HepG2 (cell line): Measurements from ENCODE around the gene RAB30. TPM values are rescaled to one million over a fixed set of nuclear protein-coding genes. Genes with fewer than 3 reads are reported as not detected.

Source experiments
- ARNT2 ChIP-seq: sonication (generic); formaldehyde crosslinking; IDR thresholded peaks from 2 replicates; pipeline ENCODE4 v1.8.0; 2022; ENCODE audit warnings: mild to moderate bottlenecking, low read depth, missing genetic modification reagents, moderate library complexity
- DNMT3B ChIP-seq: conservative IDR thresholded peaks from 2 replicates; pipeline ENCODE4 v1.6.1; 2016; ENCODE audit warnings: missing biosample characterization, control low read depth
- ELF1 ChIP-seq: sonication (generic); formaldehyde crosslinking; IDR thresholded peaks from 2 replicates; pipeline ENCODE4 v1.4.0; 2020; ENCODE audit warnings: missing genetic modification reagents
- HDAC1 ChIP-seq: sonication (generic); formaldehyde crosslinking; IDR thresholded peaks from 2 replicates; pipeline ENCODE4 v1.5.1; 2020; ENCODE audit warnings: mild to moderate bottlenecking, missing genetic modification reagents
- HDAC2 ChIP-seq: sonication (generic); formaldehyde crosslinking; IDR thresholded peaks from 2 replicates; pipeline ENCODE4 v1.4.0; 2020; ENCODE audit warnings: missing genetic modification reagents
- KLF12 ChIP-seq: sonication (generic); formaldehyde crosslinking; IDR thresholded peaks from 2 replicates; pipeline ENCODE4 v1.4.0; 2020; ENCODE audit warnings: missing genetic modification reagents, borderline replicate concordance
- NFE2L1 ChIP-seq: sonication (generic); formaldehyde crosslinking; IDR thresholded peaks from 2 replicates; pipeline ENCODE4 v1.4.0; 2020; ENCODE audit warnings: missing genetic modification reagents, mild to moderate bottlenecking, borderline replicate concordance
- PHF21A ChIP-seq: sonication (generic); formaldehyde crosslinking; IDR thresholded peaks from 2 replicates; pipeline ENCODE4 v1.5.0; 2020; ENCODE audit warnings: mild to moderate bottlenecking, missing genetic modification reagents
- RBFOX2 ChIP-seq: fragments of 200-400 bp; formaldehyde crosslinking; IDR thresholded peaks from 2 replicates; pipeline ENCODE4 v1.6.1; 2017; ENCODE audit warnings: low read depth, mild to moderate bottlenecking, low read length
- SOX5 ChIP-seq: IDR thresholded peaks from 2 replicates; pipeline ENCODE4 v1.6.1; 2016; ENCODE audit warnings: borderline replicate concordance
- SRSF1 ChIP-seq: fragments of 200-400 bp; formaldehyde crosslinking; optimal IDR thresholded peaks from 2 replicates; pipeline ENCODE3; 2017; ENCODE audit warnings: mild to moderate bottlenecking, low read depth, low read length, moderate library complexity
- TCF12 ChIP-seq, 2 experiments: fragments of 450-650 bp in 1 of 2; sonication (generic) in 1 of 2; formaldehyde crosslinking in 1 of 2; IDR thresholded peaks; 2 replicates each; pipeline versions ENCODE4 v1.6.1 to v1.8.0; 2017 to 2022; ENCODE audit warnings: antibody characterized with exemption in 1 of 2, mild to moderate bottlenecking in 1 of 2, missing genetic modification reagents in 1 of 2, moderate library complexity in 1 of 2
- U2AF2 ChIP-seq: fragments of 200-400 bp; formaldehyde crosslinking; IDR thresholded peaks from 2 replicates; pipeline ENCODE4 v1.6.1; 2017; ENCODE audit warnings: low read depth, mild to moderate bottlenecking, low read length
- ZBTB8A ChIP-seq: sonication (generic); formaldehyde crosslinking; IDR thresholded peaks from 2 replicates; pipeline ENCODE4 v1.4.0; 2020; ENCODE audit warnings: mild to moderate bottlenecking, low read depth, missing genetic modification reagents, borderline replicate concordance
- ZFP36L1 ChIP-seq: sonication (generic); formaldehyde crosslinking; IDR thresholded peaks from 2 replicates; pipeline ENCODE4 v1.8.0; 2022; ENCODE audit warnings: mild to moderate bottlenecking, missing genetic modification reagents, moderate library complexity
- ZNF136 ChIP-seq: sonication (generic); formaldehyde crosslinking; IDR thresholded peaks from 2 replicates; pipeline ENCODE4 v1.8.1; 2022; ENCODE audit warnings: low read depth, mild to moderate bottlenecking, moderate library complexity, missing genetic modification reagents
- ZNF24 ChIP-seq: fragments of 450-650 bp; IDR thresholded peaks from 2 replicates; pipeline ENCODE4 v1.6.1; 2017; ENCODE audit warnings: antibody characterized with exemption, mild to moderate bottlenecking
- ZNF329 ChIP-seq: sonication (generic); formaldehyde crosslinking; IDR thresholded peaks from 2 replicates; pipeline ENCODE4 v1.9.0; 2021; ENCODE audit warnings: low read depth, mild to moderate bottlenecking, missing genetic modification reagents
- ZNF350 ChIP-seq: sonication (generic); formaldehyde crosslinking; IDR thresholded peaks from 2 replicates; pipeline ENCODE4 v1.4.0; 2020; ENCODE audit warnings: mild to moderate bottlenecking, low read depth, missing genetic modification reagents, borderline replicate concordance
- ZNF605 ChIP-seq: sonication (generic); formaldehyde crosslinking; IDR thresholded peaks from 2 replicates; pipeline ENCODE4 v1.8.0; 2022; ENCODE audit warnings: mild to moderate bottlenecking, missing genetic modification reagents
- ZNF644 ChIP-seq: IDR thresholded peaks from 2 replicates; pipeline ENCODE4 v1.6.1; 2016; ENCODE audit warnings: low read depth
- ZNF672 ChIP-seq: sonication (generic); formaldehyde crosslinking; IDR thresholded peaks from 2 replicates; pipeline ENCODE4 v1.8.1; 2022; ENCODE audit warnings: missing genetic modification reagents
- ZNF749 ChIP-seq: sonication (generic); formaldehyde crosslinking; IDR thresholded peaks from 2 replicates; pipeline ENCODE4 v1.8.0; 2022; ENCODE audit warnings: mild to moderate bottlenecking, missing genetic modification reagents, moderate library complexity, borderline replicate concordance
- ZNF761 ChIP-seq: sonication (generic); formaldehyde crosslinking; conservative IDR thresholded peaks from 2 replicates; pipeline ENCODE4 v1.4.0; 2020; ENCODE audit warnings: mild to moderate bottlenecking, missing genetic modification reagents
- ZNF777 ChIP-seq: sonication (generic); formaldehyde crosslinking; IDR thresholded peaks from 2 replicates; pipeline ENCODE4 v1.4.0; 2020; ENCODE audit warnings: missing genetic modification reagents
- ZSCAN20 ChIP-seq: sonication (generic); formaldehyde crosslinking; IDR thresholded peaks from 2 replicates; pipeline ENCODE4 v1.4.0; 2020; ENCODE audit warnings: missing genetic modification reagents, mild to moderate bottlenecking, borderline replicate concordance
- polyA plus RNA-seq, 8 experiments: library from polyadenylated mRNA; depleted of rRNA in 3 of 8; stranded (reverse) in 7 of 8; unstranded in 1 of 8; fragments of >200 nt; fragmentation: Illumina TruSeq in 4 of 8; extraction: Trizol in 4 of 8; gene quantifications; 2 replicates each; pipeline versions ENCODE4 v1.2.1 to v1.2.3, GENCODE V29; 2011 to 2016; ENCODE audit warnings: low read depth in 4 of 8, missing spikeins in 1 of 8, mixed read lengths in 1 of 8; ENCODE audit not compliant: insufficient read depth in 1 of 8
- total RNA-seq, 5 experiments: library from RNA; depleted of rRNA; stranded (reverse); fragments of >200 nt; fragmentation: Illumina TruSeq; extraction: Trizol; gene quantifications; 2 replicates each; pipeline ENCODE4 v1.2.3, GENCODE V29; 2016; ENCODE audit warnings: low read depth in 1 of 5
- TF ChIP-seq, protein P1 (sequence below): sonication (generic); formaldehyde crosslinking; IDR thresholded peaks from 2 replicates; pipeline ENCODE4 v1.4.0; 2020; ENCODE audit warnings: mild to moderate bottlenecking, missing genetic modification reagents
- TF ChIP-seq, protein P2 (sequence below): sonication (generic); formaldehyde crosslinking; conservative IDR thresholded peaks from 2 replicates; pipeline ENCODE4 v1.4.0; 2020; ENCODE audit warnings: mild to moderate bottlenecking, missing genetic modification reagents, moderate library complexity
- TF ChIP-seq, protein P3 (sequence below): sonication (generic); formaldehyde crosslinking; IDR thresholded peaks from 2 replicates; pipeline ENCODE4 v1.8.1; 2023; ENCODE audit warnings: mild to moderate bottlenecking, missing genetic modification reagents

The RAB30 gene
- total and polyA plus RNA-seq, 2 of the 13 experiments (the other 11 are each of a cell fraction or from before 2014, with no cell fraction given): 3.7 to 5.0 TPM

DNA sequence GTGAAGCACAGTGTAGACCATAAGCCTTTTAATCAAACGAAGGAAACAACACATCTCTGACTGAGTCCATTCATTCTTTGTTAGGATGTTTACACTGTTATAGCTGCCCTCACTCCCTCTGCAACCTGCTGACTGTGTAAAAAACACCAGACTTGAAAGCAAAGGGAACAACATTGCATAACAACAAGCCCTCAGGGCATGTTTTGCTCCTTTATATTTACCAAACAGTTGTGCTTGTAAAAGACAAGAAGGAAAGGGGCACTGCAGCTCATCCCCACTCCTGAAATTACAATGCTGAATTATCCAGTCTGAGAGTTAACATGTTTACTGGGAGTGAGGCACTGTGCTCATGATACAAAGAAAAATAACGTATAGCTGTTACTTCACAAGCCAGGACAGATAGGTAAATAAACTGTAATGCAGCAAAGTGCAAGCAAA, 46.4 kb downstream of the RAB30 start (continued):
- no peak for TF ChIP-seq ZNF605
- TF ChIP-seq PHF21A (CRISPR knock-in tag): no peak
- TF ChIP-seq, protein P1, sequence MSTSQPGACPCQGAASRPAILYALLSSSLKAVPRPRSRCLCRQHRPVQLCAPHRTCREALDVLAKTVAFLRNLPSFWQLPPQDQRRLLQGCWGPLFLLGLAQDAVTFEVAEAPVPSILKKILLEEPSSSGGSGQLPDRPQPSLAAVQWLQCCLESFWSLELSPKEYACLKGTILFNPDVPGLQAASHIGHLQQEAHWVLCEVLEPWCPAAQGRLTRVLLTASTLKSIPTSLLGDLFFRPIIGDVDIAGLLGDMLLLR (CRISPR knock-in tag): no peak
- TF ChIP-seq ELF1 (CRISPR knock-in tag): no peak
- TF ChIP-seq ZNF329 (CRISPR knock-in tag): no peak
- TF ChIP-seq HDAC1 (CRISPR knock-in tag): 0 out of 2 replicates have a peak, but pooled peaks have one; percentile 13
- no peak for TF ChIP-seq NFE2L1 (CRISPR knock-in tag)
- TF ChIP-seq ZNF749 (CRISPR knock-in tag): no peak
- 0 out of 2 replicates have a peak, but pooled peaks have one; percentile 27 for TF ChIP-seq HDAC2 (CRISPR knock-in tag)
- TF ChIP-seq, protein P2, sequence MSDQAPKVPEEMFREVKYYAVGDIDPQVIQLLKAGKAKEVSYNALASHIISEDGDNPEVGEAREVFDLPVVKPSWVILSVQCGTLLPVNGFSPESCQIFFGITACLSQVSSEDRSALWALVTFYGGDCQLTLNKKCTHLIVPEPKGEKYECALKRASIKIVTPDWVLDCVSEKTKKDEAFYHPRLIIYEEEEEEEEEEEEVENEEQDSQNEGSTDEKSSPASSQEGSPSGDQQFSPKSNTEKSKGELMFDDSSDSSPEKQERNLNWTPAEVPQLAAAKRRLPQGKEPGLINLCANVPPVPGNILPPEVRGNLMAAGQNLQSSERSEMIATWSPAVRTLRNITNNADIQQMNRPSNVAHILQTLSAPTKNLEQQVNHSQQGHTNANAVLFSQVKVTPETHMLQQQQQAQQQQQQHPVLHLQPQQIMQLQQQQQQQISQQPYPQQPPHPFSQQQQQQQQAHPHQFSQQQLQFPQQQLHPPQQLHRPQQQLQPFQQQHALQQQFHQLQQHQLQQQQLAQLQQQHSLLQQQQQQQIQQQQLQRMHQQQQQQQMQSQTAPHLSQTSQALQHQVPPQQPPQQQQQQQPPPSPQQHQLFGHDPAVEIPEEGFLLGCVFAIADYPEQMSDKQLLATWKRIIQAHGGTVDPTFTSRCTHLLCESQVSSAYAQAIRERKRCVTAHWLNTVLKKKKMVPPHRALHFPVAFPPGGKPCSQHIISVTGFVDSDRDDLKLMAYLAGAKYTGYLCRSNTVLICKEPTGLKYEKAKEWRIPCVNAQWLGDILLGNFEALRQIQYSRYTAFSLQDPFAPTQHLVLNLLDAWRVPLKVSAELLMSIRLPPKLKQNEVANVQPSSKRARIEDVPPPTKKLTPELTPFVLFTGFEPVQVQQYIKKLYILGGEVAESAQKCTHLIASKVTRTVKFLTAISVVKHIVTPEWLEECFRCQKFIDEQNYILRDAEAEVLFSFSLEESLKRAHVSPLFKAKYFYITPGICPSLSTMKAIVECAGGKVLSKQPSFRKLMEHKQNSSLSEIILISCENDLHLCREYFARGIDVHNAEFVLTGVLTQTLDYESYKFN (CRISPR knock-in tag): peak; percentile 80
- no peak for TF ChIP-seq TCF12 (IDR thresholded peaks at IDR 0.05)
- TF ChIP-seq TCF12 (CRISPR knock-in tag; IDR thresholded peaks at IDR 0.05): no peak
- 0 out of 2 replicates have a peak, but pooled peaks have one; percentile 85 for TF ChIP-seq DNMT3B (CRISPR knock-in tag)
- TF ChIP-seq, protein P3, sequence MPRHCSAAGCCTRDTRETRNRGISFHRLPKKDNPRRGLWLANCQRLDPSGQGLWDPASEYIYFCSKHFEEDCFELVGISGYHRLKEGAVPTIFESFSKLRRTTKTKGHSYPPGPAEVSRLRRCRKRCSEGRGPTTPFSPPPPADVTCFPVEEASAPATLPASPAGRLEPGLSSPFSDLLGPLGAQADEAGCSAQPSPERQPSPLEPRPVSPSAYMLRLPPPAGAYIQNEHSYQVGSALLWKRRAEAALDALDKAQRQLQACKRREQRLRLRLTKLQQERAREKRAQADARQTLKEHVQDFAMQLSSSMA: no peak
- no peak for TF ChIP-seq ZSCAN20 (CRISPR knock-in tag)
- TF ChIP-seq SOX5 (CRISPR knock-in tag): peak; percentile 92
- no peak for TF ChIP-seq ZNF777 (CRISPR knock-in tag)
- TF ChIP-seq ZBTB8A (CRISPR knock-in tag): no peak
- no peak for TF ChIP-seq ARNT2 (CRISPR knock-in tag)
- TF ChIP-seq RBFOX2: no peak
- no peak for TF ChIP-seq ZNF136 (CRISPR knock-in tag)
- no peak for TF ChIP-seq SRSF1
- TF ChIP-seq KLF12: no peak
- TF ChIP-seq U2AF2: no peak
- TF ChIP-seq ZNF24: no peak
- no peak for TF ChIP-seq ZNF644 (CRISPR knock-in tag)
- TF ChIP-seq ZNF672 (CRISPR knock-in tag): no peak
- TF ChIP-seq ZFP36L1 (CRISPR knock-in tag): no peak
- TF ChIP-seq ZNF761 (CRISPR knock-in tag): no peak
- TF ChIP-seq ZNF350: no peak
